Measurements from ENCODE around the gene NUPR2.
"Not testable (repeated sequence)": the region's sequence is repeated elsewhere in the genome, so short reads cannot be mapped to it uniquely, and the experiment has no call there.

Gene NUPR2

GRCh38 chr7:56115852-56116538 is at the start of gene NUPR2:
NUPR2 (minus strand) TSS chr7:56116417; CDS start chr7:56116314, 103 bp downstream.
- DNase-seq (ENCODE audit: low read depth) = no peak

GRCh38 chr7:56157238-56157790 is 41.1 kb upstream of the NUPR2 start:
- no peak for DNase-seq (ENCODE audit: low read depth)

GRCh38 chr7:56131062-56131461 is 14.8 kb upstream of the NUPR2 start:
- DNase-seq (ENCODE audit: low read depth) = not testable (repeated sequence)

GRCh38 chr7:56127241-56127975 is 11.2 kb upstream of the NUPR2 start:
- no peak for DNase-seq (ENCODE audit: low read depth)

- no peak for DNase-seq (ENCODE audit: low read depth)
Observed at GRCh38 chr7:56125831-56126230, 9.6 kb upstream of the NUPR2 start.

GRCh38 chr7:56124981-56125380 is 8.8 kb upstream of the NUPR2 start:
- DNase-seq (ENCODE audit: low read depth) = no peak

- no peak for DNase-seq (ENCODE audit: low read depth)
Observed at GRCh38 chr7:56121440-56121839, 5.2 kb upstream of the NUPR2 start.

GRCh38 chr7:56112244-56112643 is 4.0 kb downstream of the NUPR2 start:
- DNase-seq (ENCODE audit: low read depth) = not testable (repeated sequence)

- DNase-seq (ENCODE audit: low read depth) = no peak
Observed at GRCh38 chr7:56110611-56111010, 5.6 kb downstream of the NUPR2 start.

- no peak for DNase-seq (ENCODE audit: low read depth)
Observed at GRCh38 chr7:56107954-56108258, 8.3 kb downstream of the NUPR2 start.

- DNase-seq (ENCODE audit: low read depth) = peak; percentile 98
Observed at GRCh38 chr7:56106108-56107073, 9.8 kb downstream of the NUPR2 start, which contains the start of gene CHCHD2. CHCHD2 (minus strand) TSS chr7:56106476; CDS start chr7:56106413, 63 bp downstream.

- DNase-seq (ENCODE audit: low read depth) = no peak
Observed at GRCh38 chr7:56105508-56105907, 10.7 kb downstream of the NUPR2 start.

GRCh38 chr7:56104138-56104537 is 12.1 kb downstream of the NUPR2 start:
- not testable (repeated sequence) for DNase-seq (ENCODE audit: low read depth)

- no peak for DNase-seq (ENCODE audit: low read depth)
Observed at GRCh38 chr7:56099653-56100052, 16.6 kb downstream of the NUPR2 start.

- not testable (repeated sequence) for DNase-seq (ENCODE audit: low read depth)
Observed at GRCh38 chr7:56098187-56099008, 17.8 kb downstream of the NUPR2 start.

- DNase-seq (ENCODE audit: low read depth) = no peak
Observed at GRCh38 chr7:56097700-56098099, 18.5 kb downstream of the NUPR2 start.

GRCh38 chr7:56092789-56093531 is 23.3 kb downstream of the NUPR2 start, which contains the start of gene PHKG1:
PHKG1 (minus strand) TSS chr7:56092952; CDS start chr7:56088941, 4,011 bp downstream.
- no peak for DNase-seq (ENCODE audit: low read depth)

- DNase-seq (ENCODE audit: low read depth) = not testable (repeated sequence)
Observed at GRCh38 chr7:56092388-56092787, 23.8 kb downstream of the NUPR2 start.

- no peak for DNase-seq (ENCODE audit: low read depth)
Observed at GRCh38 chr7:56091591-56091990, 24.6 kb downstream of the NUPR2 start.

GRCh38 chr7:56087445-56087844 is 28.8 kb downstream of the NUPR2 start:
- DNase-seq (ENCODE audit: low read depth) = no peak
